ENCODE data around the gene VIP.
"Not testable (repeated sequence)": the region's sequence is repeated elsewhere in the genome, so short reads cannot be mapped to it uniquely, and the experiment has no call there.

VIP gene

GRCh38 chr6:152750694-152751093, at the start of gene VIP:
Gene VIP, plus strand, starts transcription at chr6:152750797. Its CDS starts 1,381 bp downstream, at chr6:152752178.
- no peak for DNase-seq

GRCh38 chr6:152701081-152701862, 49.3 kb upstream of the VIP start:
- DNase-seq = no peak

GRCh38 chr6:152701863-152702401, 48.7 kb upstream of the VIP start:
- no peak for DNase-seq

- not testable (repeated sequence) for DNase-seq
Observed at GRCh38 chr6:152703750-152704149, 46.8 kb upstream of the VIP start.

- DNase-seq = no peak
Observed at GRCh38 chr6:152705327-152705726, 45.3 kb upstream of the VIP start.

- DNase-seq = no peak
Observed at GRCh38 chr6:152716322-152716721, 34.3 kb upstream of the VIP start.

- no peak for DNase-seq
Observed at GRCh38 chr6:152720974-152721373, 29.6 kb upstream of the VIP start.

- DNase-seq = no peak
Observed at GRCh38 chr6:152721956-152722355, 28.6 kb upstream of the VIP start.

GRCh38 chr6:152723398-152723797, 27.2 kb upstream of the VIP start:
- DNase-seq = no peak

GRCh38 chr6:152726313-152726712, 24.3 kb upstream of the VIP start:
- DNase-seq = no peak

GRCh38 chr6:152727507-152727906, 23.1 kb upstream of the VIP start:
- no peak for DNase-seq

GRCh38 chr6:152734630-152735029, 16.0 kb upstream of the VIP start:
- DNase-seq = no peak

- DNase-seq = no peak
Observed at GRCh38 chr6:152736687-152737273, 13.8 kb upstream of the VIP start.

GRCh38 chr6:152745509-152746171, 5.0 kb upstream of the VIP start:
- DNase-seq = no peak

- DNase-seq = no peak
Observed at GRCh38 chr6:152746172-152746553, 4.4 kb upstream of the VIP start.

- DNase-seq = no peak
Observed at GRCh38 chr6:152748843-152749242, 1.8 kb upstream of the VIP start.

- DNase-seq = no peak
Observed at GRCh38 chr6:152749336-152749735, 1.3 kb upstream of the VIP start.

- DNase-seq = no peak
Observed at GRCh38 chr6:152765331-152765730, 14.7 kb downstream of the VIP start.

GRCh38 chr6:152769159-152769558, 18.6 kb downstream of the VIP start:
- DNase-seq = no peak

GRCh38 chr6:152769993-152770392, 19.4 kb downstream of the VIP start:
- DNase-seq = no peak

- no peak for DNase-seq
Observed at GRCh38 chr6:152771061-152771687, 20.6 kb downstream of the VIP start.

- no peak for DNase-seq
Observed at GRCh38 chr6:152775428-152775827, 24.8 kb downstream of the VIP start.

- no peak for DNase-seq
Observed at GRCh38 chr6:152776833-152777232, 26.2 kb downstream of the VIP start.

Measured in activated CD4-positive, alpha-beta T cell treated with anti-CD3 and anti-CD28 coated beads, Interleukin-2, amount 50 U/mL, for 4 hours (primary cell).